NB4 (cell line): ENCODE data around the gene CCDC102B.

Source experiments
- DNase-seq: peaks from one replicate; pipeline ENCODE4 v3.0.0; 2010; ENCODE audit warnings: low read depth
- H3K4me3 ChIP-seq: one replicate; pipeline ENCODE4 v1.5.1; 2011; ENCODE audit warnings: mild to moderate bottlenecking, low read depth, low read length, moderate library complexity
- CTCF ChIP-seq: IDR thresholded peaks from one replicate; pipeline ENCODE4 v1.5.1; 2012; ENCODE audit warnings: low read depth, low read length
- MAX ChIP-seq: IDR thresholded peaks from 2 replicates; pipeline ENCODE4 v1.6.1; 2011; ENCODE audit warnings: low read depth, low read length
- MYC ChIP-seq: IDR thresholded peaks from 2 replicates; pipeline ENCODE4 v1.6.1; 2011; ENCODE audit warnings: low read depth, low read length
- POLR2A ChIP-seq: IDR thresholded peaks from 2 replicates; pipeline ENCODE4 v1.6.1; 2011; ENCODE audit warnings: mild to moderate bottlenecking; ENCODE audit not compliant: insufficient read length; ENCODE audit errors: extremely low read depth

The CCDC102B gene

GRCh38 chr18:68797871-68798270 is at the start of gene CCDC102B:
TSS of gene CCDC102B (plus strand) at chr18:68798080. CDS start at chr18:68836764, 38,684 bp downstream.
- H3K4me3 ChIP-seq, result no peak within 1 kb of the TSS
- no peak for DNase-seq

GRCh38 chr18:68757126-68757525 is 40.8 kb upstream of the CCDC102B start:
- DNase-seq, result no peak
- H3K4me3 ChIP-seq, result no peak overlapping the region
- TF ChIP-seq POLR2A, result no peak

More at GRCh38 chr18:68797871-68798270, at the start of gene CCDC102B:
- TF ChIP-seq POLR2A (no peak), MAX (no peak), MYC (no peak), CTCF (no peak)

GRCh38 chr18:68759308-68759707 is 38.6 kb upstream of the CCDC102B start:
- TF ChIP-seq CTCF (no peak), MAX (no peak)
- H3K4me3 ChIP-seq, result no peak overlapping the region
- DNase-seq, result no peak

GRCh38 chr18:68763083-68763482 is 34.8 kb upstream of the CCDC102B start:
- no peak overlapping the region for H3K4me3 ChIP-seq
- TF ChIP-seq MYC (no peak), POLR2A (no peak), CTCF (no peak), MAX (no peak)
- DNase-seq, result no peak

- TF ChIP-seq CTCF (no peak), MAX (no peak), POLR2A (no peak), MYC (no peak)
- no peak for DNase-seq
- no peak overlapping the region for H3K4me3 ChIP-seq
These were observed 33.9 kb upstream of the CCDC102B start for GRCh38 chr18:68764016-68764415.

- H3K4me3 ChIP-seq, result no peak overlapping the region
- no peak for DNase-seq
- TF ChIP-seq MYC (no peak), MAX (no peak), POLR2A (no peak), CTCF (no peak)
These were observed 31.4 kb upstream of the CCDC102B start for GRCh38 chr18:68766433-68766832.
